HG03432 (cell line): ENCODE results near the gene FAT1.

Experiments
- ATAC-seq: cut with Tn5 transposase; IDR thresholded peaks from one replicate; pipeline ENCODE4 v1.9.1; 2021; ENCODE audit warnings: mild to moderate bottlenecking, moderate library complexity; ENCODE audit not compliant: unreplicated experiment

Gene FAT1

GRCh38 chr4:186584912-186585311 lies 138.7 kb downstream of the FAT1 start:
- no peak for ATAC-seq

GRCh38 chr4:186581421-186581820 lies 142.2 kb downstream of the FAT1 start:
- ATAC-seq = no peak

GRCh38 chr4:186580669-186581068 lies 143.0 kb downstream of the FAT1 start:
- ATAC-seq = no peak

- ATAC-seq = no peak
Measured at GRCh38 chr4:186570193-186570996, 153.3 kb downstream of the FAT1 start.

- no peak for ATAC-seq
Measured at GRCh38 chr4:186569533-186570192, 154.0 kb downstream of the FAT1 start.

GRCh38 chr4:186566068-186566467 lies 157.6 kb downstream of the FAT1 start:
- no peak for ATAC-seq

GRCh38 chr4:186563761-186564160 lies 159.9 kb downstream of the FAT1 start:
- ATAC-seq = no peak

GRCh38 chr4:186561748-186562147 lies 161.9 kb downstream of the FAT1 start:
- ATAC-seq = no peak

GRCh38 chr4:186560647-186561046 lies 163.0 kb downstream of the FAT1 start:
- no peak for ATAC-seq

GRCh38 chr4:186557486-186557885 lies 166.2 kb downstream of the FAT1 start:
- no peak for ATAC-seq

GRCh38 chr4:186557061-186557460 lies 166.6 kb downstream of the FAT1 start:
- ATAC-seq = no peak

- ATAC-seq = no peak
Measured at GRCh38 chr4:186554914-186555827, 168.5 kb downstream of the FAT1 start, which contains the start of gene MTNR1A. MTNR1A (minus strand) TSS chr4:186555567; CDS start chr4:186555365, 202 bp downstream.

- ATAC-seq = no peak
Measured at GRCh38 chr4:186554539-186554913, 169.1 kb downstream of the FAT1 start.

- ATAC-seq = no peak
Measured at GRCh38 chr4:186553717-186554116, 169.9 kb downstream of the FAT1 start.

GRCh38 chr4:186551849-186552248 lies 171.8 kb downstream of the FAT1 start:
- no peak for ATAC-seq

GRCh38 chr4:186545436-186545835 lies 178.2 kb downstream of the FAT1 start:
- ATAC-seq = no peak

GRCh38 chr4:186543206-186543605 lies 180.4 kb downstream of the FAT1 start:
- ATAC-seq = no peak

- ATAC-seq = no peak
Measured at GRCh38 chr4:186541801-186542200, 181.9 kb downstream of the FAT1 start.

- no peak for ATAC-seq
Measured at GRCh38 chr4:186537843-186538521, 185.7 kb downstream of the FAT1 start.
